Activated CD8-positive, alpha-beta memory T cell treated with anti-CD3 and anti-CD28 coated beads, Interleukin-2, amount 50 U/mL, for 1 hour (primary cell): ENCODE results near the gene DHX16.

Experiments
- DNase-seq: peaks from one replicate; pipeline ENCODE4 v3.0.0-alpha.2; 2020; ENCODE audit errors: extremely low read depth

The DHX16 gene

GRCh38 chr6:30640481-30640880, 32.3 kb downstream of the DHX16 start:
- DNase-seq, result no peak

- DNase-seq, result no peak
Measured at GRCh38 chr6:30635834-30636233, 37.0 kb downstream of the DHX16 start.

- peak; percentile 77 for DNase-seq
Measured at GRCh38 chr6:30626484-30627366, 46.1 kb downstream of the DHX16 start, which contains the start of gene ATAT1. Gene ATAT1 (plus strand): TSS chr6:30626874.

- no peak for DNase-seq
Measured at GRCh38 chr6:30625511-30625910, 47.3 kb downstream of the DHX16 start.

- no peak for DNase-seq
Measured at GRCh38 chr6:30619561-30619960, 53.2 kb downstream of the DHX16 start.

GRCh38 chr6:30618270-30618797, 54.5 kb downstream of the DHX16 start:
- no peak for DNase-seq

- DNase-seq, result peak; percentile 99
Measured at GRCh38 chr6:30617565-30618269, 55.1 kb downstream of the DHX16 start, which contains the start of gene MRPS18B. Gene MRPS18B (plus strand): TSS chr6:30617840. CDS start chr6:30617866, 26 bp downstream.

- DNase-seq, result peak; percentile 100
Measured at GRCh38 chr6:30616811-30617564, 55.8 kb downstream of the DHX16 start, which contains the start of gene PPP1R10. Gene PPP1R10 (minus strand): TSS chr6:30617243. CDS start chr6:30609944, 7,299 bp downstream.

- no peak for DNase-seq
Measured at GRCh38 chr6:30615958-30616810, 56.6 kb downstream of the DHX16 start.

GRCh38 chr6:30615219-30615957, 57.4 kb downstream of the DHX16 start:
- no peak for DNase-seq

- peak; percentile 87 for DNase-seq
Measured at GRCh38 chr6:30614843-30615218, 58.0 kb downstream of the DHX16 start.

GRCh38 chr6:30614044-30614842, 58.6 kb downstream of the DHX16 start:
- no peak for DNase-seq

GRCh38 chr6:30613251-30614043, 59.4 kb downstream of the DHX16 start:
- DNase-seq, result no peak

GRCh38 chr6:30612687-30613248, 60.0 kb downstream of the DHX16 start:
- no peak for DNase-seq

- no peak for DNase-seq
Measured at GRCh38 chr6:30612213-30612612, 60.6 kb downstream of the DHX16 start.

- no peak for DNase-seq
Measured at GRCh38 chr6:30611856-30612194, 61.0 kb downstream of the DHX16 start.

GRCh38 chr6:30611150-30611855, 61.5 kb downstream of the DHX16 start:
- DNase-seq, result no peak

- DNase-seq, result no peak
Measured at GRCh38 chr6:30610065-30610464, 62.7 kb downstream of the DHX16 start.
